GM15510 (cell line): ENCODE measurements around the gene CDH8.

Experiments used
- POLR2A ChIP-seq: IDR thresholded peaks from 3 replicates; pipeline ENCODE4 v1.6.1; 2011; ENCODE audit warnings: borderline replicate concordance; ENCODE audit not compliant: insufficient read length; ENCODE audit errors: extremely low read depth

The CDH8 gene

GRCh38 chr16:61858988-61859387 is 177.2 kb downstream of the CDH8 start:
- TF ChIP-seq POLR2A, result no peak

- no peak for TF ChIP-seq POLR2A
These were observed 193.6 kb downstream of the CDH8 start for GRCh38 chr16:61842666-61843065.

- no peak for TF ChIP-seq POLR2A
These were observed 199.3 kb downstream of the CDH8 start for GRCh38 chr16:61836804-61837393.

GRCh38 chr16:61834082-61834481 is 202.2 kb downstream of the CDH8 start:
- no peak for TF ChIP-seq POLR2A

- no peak for TF ChIP-seq POLR2A
These were observed 204.8 kb downstream of the CDH8 start for GRCh38 chr16:61831351-61831917.

GRCh38 chr16:61829631-61830030 is 206.6 kb downstream of the CDH8 start:
- TF ChIP-seq POLR2A, result no peak

- TF ChIP-seq POLR2A, result no peak
These were observed 212.9 kb downstream of the CDH8 start for GRCh38 chr16:61823326-61823725.

GRCh38 chr16:61820820-61821219 is 215.4 kb downstream of the CDH8 start:
- TF ChIP-seq POLR2A, result no peak

- no peak for TF ChIP-seq POLR2A
These were observed 215.8 kb downstream of the CDH8 start for GRCh38 chr16:61820398-61820797.

GRCh38 chr16:61818850-61819249 is 217.4 kb downstream of the CDH8 start:
- TF ChIP-seq POLR2A, result no peak

GRCh38 chr16:61817583-61818278 is 218.5 kb downstream of the CDH8 start:
- TF ChIP-seq POLR2A, result no peak

GRCh38 chr16:61814726-61815347 is 221.4 kb downstream of the CDH8 start:
- TF ChIP-seq POLR2A, result no peak

GRCh38 chr16:61813339-61813738 is 222.9 kb downstream of the CDH8 start:
- TF ChIP-seq POLR2A, result no peak

- TF ChIP-seq POLR2A, result no peak
These were observed 224.0 kb downstream of the CDH8 start for GRCh38 chr16:61812251-61812650.

- TF ChIP-seq POLR2A, result no peak
These were observed 228.7 kb downstream of the CDH8 start for GRCh38 chr16:61807551-61807950.

GRCh38 chr16:61798741-61799140 is 237.5 kb downstream of the CDH8 start:
- no peak for TF ChIP-seq POLR2A
